Kidney epithelial cell (primary cell): Measurements from ENCODE around the gene FGF1. TPM values are rescaled to one million over a fixed set of nuclear protein-coding genes. Genes with fewer than 3 reads are reported as not detected.

Experiments used
- DNase-seq: peaks from one replicate; pipeline ENCODE4 v3.0.0-alpha.2; 2010; ENCODE audit warnings: low read depth
- H3K27me3 ChIP-seq: 2 replicates; pipeline ENCODE4 v1.6.0; 2011; ENCODE audit warnings: low read length; ENCODE audit not compliant: control insufficient read depth, insufficient read depth
- H3K36me3 ChIP-seq: 2 replicates; pipeline ENCODE4 v1.5.1; 2011; ENCODE audit warnings: low read length; ENCODE audit not compliant: control insufficient read depth, insufficient read depth
- H3K4me3 ChIP-seq: 2 replicates; pipeline ENCODE4 v1.5.1; 2011; ENCODE audit warnings: low read depth, mild to moderate bottlenecking, control low read depth, low read length
- CTCF ChIP-seq: IDR thresholded peaks from 2 replicates; pipeline ENCODE4 v1.5.1; 2011; ENCODE audit warnings: mild to moderate bottlenecking, moderate library complexity, low read length, control low read depth, inconsistent platforms; ENCODE audit not compliant: insufficient read depth, poor library complexity, severe bottlenecking
- total RNA-seq: library from RNA; depleted of rRNA; stranded (reverse); fragments of >200 nt; gene quantifications from 2 replicates; pipeline ENCODE4 v1.2.3, GENCODE V29; 2015

FGF1 gene
- total RNA-seq, 1 donor from 2014 or later = 12.1 TPM

- no peak for TF ChIP-seq CTCF
- peaks cover 2% of the 10 kb centered on the region for H3K27me3 ChIP-seq
- DNase-seq = no peak
- no peaks in the 10 kb centered on the region for H3K36me3 ChIP-seq
- no peak overlapping the region for H3K4me3 ChIP-seq
Measured at GRCh38 chr5:142544071-142544753, 141.7 kb downstream of the FGF1 start.

GRCh38 chr5:142542906-142543305 is 143.0 kb downstream of the FGF1 start:
- no peak for TF ChIP-seq CTCF
- Histone ChIP-seq H3K4me3 (no peak overlapping the region), H3K36me3 (no peaks in the 10 kb centered on the region), H3K27me3 (peaks cover 2% of the 10 kb centered on the region)
- DNase-seq = no peak

Other genes starting within 250 kb of the FGF1 start
- 4.5 and 8.6 TPM in 2 replicates for gene ARHGAP26, start 84.3 kb upstream of the FGF1 start, total RNA-seq